ENCODE data around the gene SAMD4A.

Gene SAMD4A

DNA sequence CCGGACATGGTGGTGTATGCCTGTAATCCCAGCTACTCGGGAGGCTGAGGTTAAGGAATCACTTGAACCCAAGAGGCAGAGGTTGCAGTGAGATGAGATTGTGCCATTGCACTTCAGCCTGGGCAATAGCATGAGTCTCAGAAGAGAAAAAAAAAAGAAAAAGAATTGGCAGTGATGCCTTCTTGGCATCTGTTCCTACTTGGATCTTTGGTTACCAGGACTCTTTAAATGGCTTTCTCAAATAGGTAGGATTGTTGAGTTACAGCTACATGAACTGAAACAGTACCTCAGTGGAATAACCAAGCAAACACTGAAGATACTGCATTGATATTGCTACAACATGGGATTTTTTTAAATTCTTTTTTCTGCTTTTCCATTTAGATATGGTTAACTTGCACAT, 136.8 kb downstream of the SAMD4A start:
- no peak for DNase-seq (ENCODE audit: low read depth in 3 of 3)

DNA sequence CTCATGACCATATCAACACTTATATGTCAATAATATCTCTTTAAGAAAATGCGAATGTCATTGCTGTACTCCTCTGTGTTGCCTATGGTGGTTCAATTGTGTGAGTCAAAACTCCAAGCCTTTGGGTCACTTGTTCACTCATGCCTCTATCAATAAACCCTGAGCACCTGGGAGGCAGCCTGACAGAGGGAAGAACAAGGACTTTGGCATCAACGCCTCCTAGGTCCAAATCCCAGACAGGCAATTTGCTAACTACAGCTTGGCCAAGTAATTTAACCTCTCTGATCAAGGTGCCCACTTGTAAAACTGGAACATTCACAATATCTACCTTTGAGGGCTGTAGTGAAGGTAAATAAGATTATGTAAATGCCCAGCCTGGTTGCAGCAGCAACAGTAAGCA, 137.8 kb downstream of the SAMD4A start:
- no peak for DNase-seq (ENCODE audit: low read depth in 3 of 3)

DNA sequence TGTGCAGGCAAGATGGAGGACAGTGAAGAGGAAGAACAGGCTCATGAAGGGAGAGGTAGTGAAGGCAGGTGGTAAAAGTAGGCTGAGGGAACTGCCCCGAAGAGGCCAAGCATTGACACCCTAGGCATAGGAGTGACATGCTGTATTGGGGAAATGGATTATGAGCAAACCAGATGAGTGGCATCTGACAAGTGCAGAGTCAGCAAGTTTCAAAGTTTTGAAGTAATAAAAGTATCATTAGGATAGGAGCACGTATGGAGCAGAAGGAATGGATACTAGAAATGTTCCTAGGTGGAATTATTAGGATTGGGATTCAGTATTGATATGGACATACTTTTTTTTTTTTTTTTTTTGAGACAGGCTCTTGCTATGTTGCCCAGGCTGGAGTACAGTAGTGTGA, 139.8 kb downstream of the SAMD4A start:
- no peak for DNase-seq (ENCODE audit: low read depth in 3 of 3)

DNA sequence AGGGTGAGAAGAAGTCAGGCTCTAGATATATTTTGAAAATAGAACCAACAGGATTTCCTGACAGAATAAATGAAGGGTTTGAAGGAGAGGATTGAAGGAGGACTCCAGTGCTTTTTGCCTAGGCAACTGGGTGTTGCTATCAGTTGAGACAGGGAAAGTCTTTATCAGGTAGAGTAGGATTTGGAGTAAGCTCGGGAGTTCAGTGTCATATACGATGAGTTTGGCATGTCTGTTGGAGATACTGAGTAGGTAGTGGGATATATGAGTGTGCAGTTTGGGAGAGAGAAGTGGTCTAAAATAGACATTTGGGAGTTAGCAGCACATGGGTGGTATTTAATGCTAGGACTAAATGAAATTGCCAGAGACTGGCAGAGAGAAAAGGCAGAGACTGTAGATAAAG, 141.2 kb downstream of the SAMD4A start:
- DNase-seq (ENCODE audit: low read depth in 3 of 3), result no peak

DNA sequence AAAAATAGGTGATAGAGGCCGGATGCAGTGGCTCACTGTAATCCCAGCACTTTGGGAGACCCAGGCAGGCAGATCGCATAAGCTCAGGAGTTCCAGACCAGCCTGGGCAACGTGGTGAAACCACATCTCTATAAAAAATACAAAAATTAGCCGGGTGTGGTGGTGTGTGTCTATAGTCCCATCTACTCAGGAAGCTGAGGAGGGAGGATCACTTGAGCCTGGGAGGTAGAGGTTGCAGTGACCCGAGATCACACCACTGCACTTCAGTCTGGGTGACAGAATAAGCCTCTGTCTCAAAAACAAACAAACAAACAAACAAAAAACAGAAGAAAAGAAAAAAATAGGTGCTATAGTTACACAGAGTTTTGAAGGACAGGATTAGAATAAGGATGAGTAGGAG, 142.1 kb downstream of the SAMD4A start:
- no peak for DNase-seq (ENCODE audit: low read depth in 3 of 3)

DNA sequence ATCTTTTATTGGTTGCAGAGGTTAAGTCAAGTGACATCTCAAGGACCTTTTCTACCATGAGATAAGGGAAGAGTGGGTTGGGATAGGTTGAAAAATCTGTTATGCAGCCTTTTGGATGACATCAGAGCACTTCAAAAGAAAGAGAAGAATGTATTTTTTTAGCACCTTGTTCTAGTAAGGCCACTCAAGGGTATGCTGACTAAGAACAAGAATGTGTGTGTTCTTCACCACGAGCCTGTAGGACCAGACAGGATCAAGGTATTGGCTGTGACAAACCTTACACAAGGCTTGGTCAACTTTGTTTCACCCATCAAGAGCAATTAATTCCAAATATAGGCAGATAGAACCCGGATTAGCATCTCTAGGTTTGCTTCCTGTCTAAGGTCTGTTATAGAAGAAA, 142.5 kb downstream of the SAMD4A start:
- no peak for DNase-seq (ENCODE audit: low read depth in 3 of 3)

DNA sequence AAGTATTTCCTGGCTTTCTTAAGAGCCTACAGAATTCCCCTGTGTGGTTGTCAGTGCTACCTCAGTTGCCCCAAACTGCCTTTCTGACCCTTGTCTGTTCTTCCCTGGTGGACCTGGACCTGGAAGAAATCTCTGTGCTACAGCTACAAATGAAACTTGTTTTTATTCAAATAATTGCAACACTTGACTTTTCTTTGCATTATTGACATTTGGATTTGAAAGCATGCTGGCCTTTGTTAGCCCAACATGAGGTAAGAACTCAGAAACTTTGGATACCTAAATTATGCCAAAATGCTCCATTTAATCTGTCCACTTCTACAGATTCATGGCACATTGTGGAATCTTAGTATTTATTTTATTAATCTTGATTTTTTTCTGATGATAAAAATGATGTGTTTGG, 142.9 kb downstream of the SAMD4A start:
- DNase-seq (ENCODE audit: low read depth in 3 of 3), result no peak

DNA sequence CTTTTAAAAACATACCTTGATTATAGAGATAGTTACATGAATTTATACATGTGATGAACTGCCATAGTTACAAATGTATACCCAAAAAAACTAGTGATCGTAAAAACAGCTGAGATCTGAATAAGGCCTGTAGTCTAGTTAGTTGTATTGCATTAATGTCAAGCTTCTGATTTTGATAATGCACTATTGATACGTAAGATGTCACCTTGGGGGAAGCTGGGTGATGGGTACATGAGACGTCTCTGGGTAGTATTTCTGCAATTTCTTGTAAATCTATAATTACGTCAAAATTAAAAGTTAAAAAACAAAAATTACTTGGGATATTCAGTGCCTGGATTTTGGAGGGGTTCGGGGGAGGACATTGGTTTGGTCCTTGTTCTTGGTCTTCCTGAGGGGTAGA, 144.4 kb downstream of the SAMD4A start:
- no peak for DNase-seq (ENCODE audit: low read depth in 3 of 3)

DNA sequence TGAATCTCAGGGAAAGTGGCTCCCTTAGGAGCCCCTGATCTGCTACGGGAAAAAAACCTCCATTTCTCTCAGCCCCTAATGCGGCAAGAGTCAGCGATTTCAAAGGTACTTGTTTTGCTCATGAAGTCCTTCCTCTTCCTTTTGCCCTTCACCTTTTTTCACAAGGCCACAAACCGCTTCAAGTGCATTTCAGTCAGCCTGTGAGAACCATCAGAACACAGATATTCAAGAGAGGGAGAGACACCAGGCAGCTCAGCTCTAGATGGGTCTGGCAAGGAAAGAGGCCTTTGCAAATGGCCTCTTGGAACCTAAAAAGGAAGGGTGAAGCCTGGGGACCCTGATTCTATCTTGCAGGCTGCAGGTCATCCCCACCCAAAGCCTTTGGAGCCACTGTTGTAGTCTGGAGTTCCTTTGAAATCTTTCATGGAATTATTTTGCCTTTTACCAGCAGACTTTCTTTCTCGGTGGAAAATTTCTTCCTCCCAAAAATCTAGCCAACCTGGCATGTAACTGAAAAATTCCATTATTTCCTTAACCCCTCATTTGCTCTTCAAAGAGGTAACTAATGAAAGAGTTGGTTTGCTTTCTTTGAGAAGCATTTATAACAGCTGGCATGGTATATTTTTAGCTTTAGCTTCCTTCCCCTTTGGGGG, 145.0 kb downstream of the SAMD4A start:
- no peak for DNase-seq (ENCODE audit: low read depth in 3 of 3)

DNA sequence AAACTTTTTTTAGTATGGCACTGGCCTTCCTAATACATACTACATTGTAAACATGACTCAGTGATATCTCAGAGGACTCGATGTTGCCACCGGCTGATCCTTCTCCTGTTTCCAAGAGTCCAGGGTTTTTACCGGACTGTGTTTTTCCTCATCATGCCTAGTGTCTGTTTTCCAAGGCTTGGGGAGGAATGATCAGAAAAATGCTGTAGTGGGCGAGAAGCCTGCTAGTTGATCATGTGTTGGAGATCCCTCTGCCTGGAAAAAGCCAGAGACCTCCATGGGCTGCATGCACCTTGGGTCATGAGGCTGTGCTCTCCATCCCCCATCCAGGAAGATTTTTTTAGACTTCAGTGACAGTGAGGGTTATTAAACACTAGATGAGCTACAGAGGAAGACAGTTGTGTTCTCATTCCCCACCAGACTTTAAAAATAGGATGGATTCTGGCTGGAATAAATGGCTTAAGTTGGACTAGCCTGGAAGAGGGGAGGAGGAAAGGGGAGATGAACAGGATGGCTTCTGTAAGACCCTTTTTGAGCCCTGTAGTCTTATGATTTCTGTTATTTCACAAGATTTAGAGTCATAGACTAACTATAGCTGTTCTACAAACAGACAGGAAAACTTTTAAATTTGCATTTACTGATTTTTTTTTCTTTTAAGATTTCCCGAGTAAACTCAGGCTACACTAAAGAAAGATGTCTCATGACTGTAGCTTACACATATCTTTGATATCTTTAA, 145.7 kb downstream of the SAMD4A start:
- no peak for DNase-seq (ENCODE audit: low read depth in 3 of 3)

DNA sequence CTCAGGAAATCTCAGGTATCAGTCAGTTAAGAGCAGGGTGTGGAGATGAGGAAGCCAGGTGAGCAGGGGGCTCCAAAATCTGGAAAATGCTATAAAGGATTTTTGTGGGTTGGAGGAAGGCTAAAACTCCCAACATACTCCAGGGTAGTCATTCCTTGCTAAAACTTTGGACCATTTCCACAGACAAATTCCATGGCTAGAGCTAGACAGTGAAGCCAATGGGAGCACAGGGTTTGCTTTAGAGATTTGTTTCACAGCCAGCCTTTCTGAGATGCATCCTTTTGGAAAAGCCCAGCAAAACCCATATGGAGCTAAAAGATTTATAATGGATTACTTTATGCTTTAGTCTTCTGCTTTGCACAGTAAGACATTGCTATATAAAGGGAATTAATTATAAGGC, 146.5 kb downstream of the SAMD4A start:
- no peak for DNase-seq (ENCODE audit: low read depth in 3 of 3)

DNA sequence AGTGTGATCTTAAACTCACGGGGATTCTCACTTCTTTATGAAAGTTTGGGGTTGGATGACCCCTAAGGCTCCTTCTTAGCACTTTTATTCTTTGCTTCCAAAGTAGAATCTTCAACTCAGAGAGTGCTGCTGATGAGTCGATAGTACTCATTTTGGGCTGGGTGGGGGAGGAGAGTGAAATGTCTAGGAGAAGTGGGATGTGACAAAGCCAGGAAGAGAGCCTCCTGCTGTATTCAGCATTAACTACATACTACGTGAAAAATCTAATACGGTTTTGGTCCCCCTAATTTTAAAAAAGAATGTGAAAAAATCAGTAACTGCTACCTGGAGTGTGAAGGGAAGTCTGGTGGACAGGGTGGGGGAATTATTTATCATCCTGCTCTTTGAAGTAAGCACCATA, 148.3 kb downstream of the SAMD4A start:
- DNase-seq (ENCODE audit: low read depth in 3 of 3), result no peak

DNA sequence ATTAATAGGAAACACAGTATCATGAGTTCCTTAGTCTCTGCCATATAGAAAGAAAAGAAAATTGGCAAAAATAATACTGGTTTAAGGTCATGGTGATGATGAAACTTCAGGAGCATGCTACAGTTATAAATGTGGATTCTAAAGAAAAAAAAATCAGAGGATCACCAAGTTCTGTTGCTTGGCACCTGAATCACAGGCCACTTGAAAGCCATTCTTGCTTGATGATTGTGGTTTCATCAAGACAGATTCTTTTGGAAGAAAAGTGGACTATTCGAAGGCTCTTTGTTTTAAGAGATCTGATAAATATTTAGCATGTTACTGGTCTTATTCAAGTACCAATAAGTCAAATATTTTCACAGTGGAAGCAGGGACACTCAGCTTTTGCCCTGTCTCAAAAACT, 148.9 kb downstream of the SAMD4A start:
- DNase-seq (ENCODE audit: low read depth in 3 of 3), result no peak

DNA sequence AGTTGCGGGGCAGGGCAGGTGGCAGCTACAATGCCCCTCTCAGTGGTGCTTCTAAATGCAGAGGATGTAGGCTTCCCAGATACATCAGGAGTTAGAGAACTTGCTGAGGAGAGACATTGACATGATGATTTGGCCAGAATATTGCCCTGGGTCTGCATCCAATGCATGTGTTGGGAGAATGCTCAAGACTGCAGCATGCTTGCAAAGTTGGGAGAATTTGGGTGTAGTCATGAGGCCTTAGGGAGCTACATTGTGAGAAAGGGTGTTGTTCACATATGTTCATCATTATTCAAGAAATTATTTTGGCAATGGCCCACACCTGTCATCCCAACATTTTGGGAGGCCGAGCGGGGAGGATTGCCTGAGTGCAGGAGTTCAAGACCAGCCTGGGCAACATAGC, 149.9 kb downstream of the SAMD4A start:
- DNase-seq (ENCODE audit: low read depth in 3 of 3), result no peak

DNA sequence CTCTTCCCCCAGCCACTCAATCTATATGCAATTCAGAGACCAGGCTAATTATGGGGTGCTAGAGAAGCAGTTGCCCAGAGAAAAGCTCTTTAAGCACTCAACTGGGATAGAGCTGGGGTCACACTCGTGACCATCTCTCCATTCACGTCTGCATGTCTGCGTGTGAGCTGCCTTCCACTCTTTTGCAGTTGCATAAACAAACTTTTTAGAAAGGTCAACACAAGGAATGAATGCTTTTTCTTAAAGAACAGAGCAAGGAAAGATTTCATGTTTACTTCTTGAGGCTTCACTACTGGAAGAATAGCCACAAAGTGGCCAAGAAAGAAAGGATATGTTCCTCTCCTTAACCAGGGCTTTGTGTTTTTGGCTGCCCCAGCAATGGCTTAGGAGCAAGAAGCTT, 151.1 kb downstream of the SAMD4A start:
- no peak for DNase-seq (ENCODE audit: low read depth in 3 of 3)

DNA sequence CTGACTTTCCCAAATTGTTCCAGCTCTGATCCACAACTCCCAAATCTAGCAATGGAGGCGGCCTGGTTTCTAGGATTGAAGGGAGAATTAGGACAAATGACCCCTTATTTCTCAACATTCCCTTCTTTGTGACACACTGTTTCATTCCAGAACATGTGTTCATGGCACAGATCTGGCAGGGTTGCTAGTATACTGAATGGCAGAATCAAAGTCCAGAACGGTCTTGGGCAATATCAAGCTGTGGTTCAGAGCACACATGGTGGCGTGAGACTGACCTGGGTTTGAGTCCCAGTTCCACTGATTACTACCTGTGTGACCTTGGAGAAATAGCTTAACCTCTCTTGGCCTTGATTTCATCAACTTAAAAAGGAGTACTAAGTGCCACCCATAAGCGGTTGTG, 152.5 kb downstream of the SAMD4A start:
- DNase-seq (ENCODE audit: low read depth in 3 of 3), result no peak

DNA sequence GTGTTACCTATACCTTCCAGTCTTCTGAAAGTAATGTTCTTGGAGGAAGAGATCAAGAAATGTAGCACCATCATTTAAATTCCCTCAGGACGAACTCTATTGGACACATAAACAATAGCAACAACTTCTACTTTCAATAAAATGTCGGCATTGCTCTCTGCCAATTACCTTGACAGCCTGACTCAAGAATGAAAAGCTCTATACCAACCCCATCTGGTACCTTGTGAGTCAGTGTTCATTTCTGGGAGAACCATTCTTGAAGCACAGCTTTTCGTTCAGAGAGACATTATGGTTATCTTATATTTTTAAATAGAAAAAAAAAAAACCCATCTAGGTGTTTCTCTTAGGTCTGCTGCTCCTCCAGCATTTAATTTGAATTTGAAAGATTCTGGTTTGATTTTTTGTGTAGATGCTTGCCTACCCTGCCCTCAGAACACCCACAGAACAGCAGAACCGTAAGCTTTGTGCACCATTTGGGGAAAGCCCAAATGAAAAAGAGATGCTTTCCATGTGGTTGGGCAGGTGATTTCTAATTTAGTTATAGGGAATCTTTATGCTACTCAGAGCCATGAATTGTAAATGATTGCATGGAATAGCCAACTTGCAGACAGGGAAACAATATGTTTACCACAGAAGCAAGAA, 156.0 kb downstream of the SAMD4A start:
- DNase-seq (ENCODE audit: low read depth in 3 of 3), result no peak

DNA sequence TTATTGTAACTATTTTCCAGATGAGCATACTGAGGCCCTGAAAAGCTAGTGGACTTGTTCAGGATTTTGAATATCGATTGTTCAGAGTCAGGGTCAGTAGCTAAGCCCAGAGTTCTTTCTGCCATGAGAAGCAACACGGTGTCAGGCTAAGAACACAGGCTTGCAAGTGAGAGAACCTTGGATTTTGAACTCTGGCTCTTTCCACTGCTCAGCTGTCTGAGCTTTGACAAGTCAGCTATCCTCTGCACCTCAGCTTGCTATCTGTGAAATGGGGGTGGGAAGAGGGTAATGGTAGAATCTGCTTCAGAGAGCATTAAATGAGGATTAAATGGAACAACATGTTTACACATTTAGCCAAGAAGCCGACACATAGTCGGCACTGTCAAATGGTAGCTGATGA, 157.2 kb downstream of the SAMD4A start:
- no peak for DNase-seq (ENCODE audit: low read depth in 3 of 3)

DNA sequence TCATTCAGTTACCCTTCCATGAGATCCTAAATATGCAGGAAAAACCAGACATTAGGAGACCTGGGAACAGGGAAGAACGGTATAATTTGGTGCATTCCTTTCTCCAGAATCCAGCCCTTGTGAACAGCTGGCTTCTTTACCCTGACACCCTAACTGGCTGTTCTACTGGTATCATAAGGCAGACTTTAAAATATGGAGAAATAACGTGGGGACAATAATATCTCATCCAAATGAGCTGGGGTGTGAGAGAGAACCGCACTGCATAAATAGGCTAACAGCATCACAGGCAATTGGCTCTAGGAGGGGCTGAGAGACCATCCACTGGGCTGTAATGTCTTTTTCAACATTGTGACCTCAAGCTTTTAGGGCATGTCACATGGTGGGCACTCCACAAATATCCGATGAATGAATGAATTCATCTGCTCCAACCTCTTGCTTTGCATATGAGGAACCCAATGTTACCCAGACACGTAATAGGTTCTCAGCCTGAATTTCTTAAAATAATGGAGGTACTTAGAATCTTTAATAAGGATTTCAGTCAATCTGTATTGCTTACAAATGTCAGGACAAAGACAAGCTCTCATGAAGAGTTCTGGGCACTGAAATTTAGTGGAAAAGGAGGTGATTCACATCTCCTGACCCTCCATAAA, 157.9 kb downstream of the SAMD4A start:
- DNase-seq (ENCODE audit: low read depth in 3 of 3), result no peak

DNA sequence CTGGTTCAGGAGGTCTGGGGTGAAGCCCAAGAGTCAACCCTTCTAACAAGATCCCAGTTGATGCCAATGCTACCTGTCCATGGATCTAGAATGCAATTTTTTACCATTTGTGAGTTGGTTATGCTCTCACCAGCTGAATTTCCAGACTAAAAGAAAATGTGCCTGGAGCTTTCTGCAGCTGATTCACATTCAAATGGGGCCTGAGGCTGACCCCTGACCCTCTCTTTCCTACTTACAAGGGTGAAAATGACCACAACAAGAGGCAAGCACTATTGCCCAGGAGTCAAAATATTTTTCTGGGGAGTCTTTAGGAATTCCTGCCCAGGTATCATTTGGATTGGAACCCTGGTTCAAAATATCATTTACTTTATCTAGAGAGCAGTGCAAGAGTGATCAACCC, 159.1 kb downstream of the SAMD4A start:
- no peak for DNase-seq (ENCODE audit: low read depth in 3 of 3)

DNA sequence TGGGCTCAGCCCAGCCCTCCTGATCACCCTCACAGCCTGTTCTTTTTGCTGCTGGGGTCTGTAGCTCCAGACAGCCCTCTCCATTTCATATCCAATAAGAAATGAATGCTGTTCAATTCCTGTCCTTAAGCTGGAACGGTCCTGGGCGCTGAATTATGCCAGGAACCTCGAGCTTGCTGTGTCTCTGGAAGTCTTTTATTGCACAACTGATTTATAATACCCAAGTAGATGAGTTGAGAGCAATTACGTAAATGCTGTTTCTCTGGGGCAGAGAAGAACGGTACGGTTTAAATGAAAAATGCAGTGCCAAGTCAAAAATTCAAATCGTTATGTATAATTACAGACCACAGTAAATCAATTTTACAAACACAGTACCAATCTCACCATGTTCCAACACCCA, 161.0 kb downstream of the SAMD4A start:
- no peak for DNase-seq (ENCODE audit: low read depth in 3 of 3)

DNA sequence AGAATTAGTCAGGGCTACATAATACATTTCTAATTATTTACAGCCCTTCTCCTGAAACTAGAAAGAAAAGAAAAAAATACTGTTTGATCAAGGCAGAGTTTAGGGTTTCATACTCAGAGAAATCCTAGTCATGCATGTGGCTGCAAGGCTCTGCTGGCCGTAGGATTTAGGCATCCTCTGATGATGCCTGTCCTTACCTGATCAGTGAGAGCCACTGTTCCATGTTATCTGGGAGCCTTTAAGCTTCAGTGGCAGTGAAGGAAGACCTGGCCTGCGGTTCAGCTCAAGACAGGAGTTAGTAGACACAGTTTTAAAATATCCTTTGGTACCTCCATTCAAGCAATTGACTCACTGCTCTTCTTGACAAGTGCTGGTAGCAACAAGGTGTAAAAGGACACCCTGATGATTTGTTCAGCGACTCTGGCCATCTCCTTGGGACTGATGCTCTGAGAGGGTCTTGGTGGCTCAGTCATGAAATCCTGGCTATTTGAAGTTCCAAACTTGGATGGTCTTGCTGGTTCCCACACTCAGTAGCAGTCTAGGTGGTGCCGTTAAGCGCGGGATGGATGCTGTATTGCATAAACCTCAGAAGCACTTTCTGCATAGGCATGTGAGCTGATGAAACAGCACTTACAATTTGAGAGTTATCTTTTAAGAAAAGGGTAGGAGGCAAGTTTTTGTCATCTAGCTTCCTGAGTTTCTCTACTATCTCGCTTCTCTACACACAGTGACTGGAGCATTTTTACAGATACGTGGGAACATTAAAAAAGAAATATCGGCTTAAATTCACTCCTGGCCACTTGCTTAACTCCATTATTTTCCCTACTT, 162.0 kb downstream of the SAMD4A start:
- no peak for DNase-seq (ENCODE audit: low read depth in 3 of 3)

Measured in stimulated activated CD4-positive, alpha-beta T cell treated with anti-CD3 and anti-CD28 coated beads, TNF-alpha, amount 100 ng/mL, for 4 hours (primary cell).